ENCODE measurements around the gene CCT7. TPM values are rescaled to one million over a fixed set of nuclear protein-coding genes. Genes with fewer than 3 reads are reported as not detected.

CCT7 gene
- total and polyA plus RNA-seq, 10 of the 15 experiments (the other 5 are each of a cell fraction or from before 2014, with no cell fraction given), result 206 to 598 (median 486) TPM

GRCh38 chr2:73185965-73186364 lies 48.1 kb upstream of the CCT7 start:
- Histone ChIP-seq H3K9ac (ENCODE audit: control insufficient read depth, insufficient read depth, low read length) (no peak overlapping the region), H3K27me3 (replicated peaks in 1 of 2; ENCODE audit: control insufficient read depth in 2 of 2, insufficient read depth in 2 of 2, low read length in 1 of 2) (no peaks in the 10 kb centered on the region; a peak in 1 of 4 replicates), H3K4me2 (ENCODE audit: control insufficient read depth, insufficient read depth) (no peak overlapping the region), H3K27ac (ENCODE audit: control insufficient read depth, insufficient read depth) (no peak overlapping the region), H3K79me2 (ENCODE audit: control insufficient read depth, insufficient read depth, low read length) (no peaks in the 10 kb centered on the region), H3K4me3 (no peak overlapping the region), H4K20me1 (ENCODE audit: control insufficient read depth, insufficient read depth) (no peaks in the 10 kb centered on the region), H3K9me3 (replicated peaks; ENCODE audit: control insufficient read depth, insufficient read depth, low read length) (no peaks in the 10 kb centered on the region), H3K4me1 (ENCODE audit: control insufficient read depth, insufficient read depth, low read length) (no peaks in the 10 kb centered on the region), H2AFZ (ENCODE audit: control insufficient read depth, low read depth, low read length) (no peak overlapping the region), H3K36me3 (ENCODE audit: control insufficient read depth in 2 of 2, insufficient read depth in 2 of 2, low read length in 1 of 2) (no peaks in the 10 kb centered on the region)
- RAD21 ChIA-PET (ENCODE audit: unreplicated experiment), result interaction anchor here (1.3 kb wide), 1 partner anchor 9 kb away, joined by 3 read pairs; no protein-coding TSS in a partner anchor
- BruUV-seq (replicated peaks), result no TSS peak
- intact Hi-C loops (cut with micrococcal nuclease; ENCODE audit: unreplicated experiment), result no loop called here
- POLR2A ChIA-PET, result no interaction called here
- DNase-seq (ENCODE audit: low read depth, low spot score) (no peak), FAIRE-seq (no peak), ATAC-seq (no peak)
- SMC1A ChIA-PET (ENCODE audit: uncharacterized antibody, unreplicated experiment), result no interaction called here
- in situ Hi-C loops (cut with MboI), result no loop called here
- WGBS (ENCODE audit: insufficient coverage, insufficient replicate concordance, low lambda C conversion rate, missing lambda C conversion rate), result 16% methylated on average over 2 of the region's 2 CpGs
- CTCF ChIA-PET, result interaction anchor here (0.6 to 1.9 kb wide), 3 partner anchors 9 to 27 kb away, joined by 3 to 7 read pairs (median 3); no protein-coding TSS in a partner anchor
- TF ChIP-seq, protein P1, sequence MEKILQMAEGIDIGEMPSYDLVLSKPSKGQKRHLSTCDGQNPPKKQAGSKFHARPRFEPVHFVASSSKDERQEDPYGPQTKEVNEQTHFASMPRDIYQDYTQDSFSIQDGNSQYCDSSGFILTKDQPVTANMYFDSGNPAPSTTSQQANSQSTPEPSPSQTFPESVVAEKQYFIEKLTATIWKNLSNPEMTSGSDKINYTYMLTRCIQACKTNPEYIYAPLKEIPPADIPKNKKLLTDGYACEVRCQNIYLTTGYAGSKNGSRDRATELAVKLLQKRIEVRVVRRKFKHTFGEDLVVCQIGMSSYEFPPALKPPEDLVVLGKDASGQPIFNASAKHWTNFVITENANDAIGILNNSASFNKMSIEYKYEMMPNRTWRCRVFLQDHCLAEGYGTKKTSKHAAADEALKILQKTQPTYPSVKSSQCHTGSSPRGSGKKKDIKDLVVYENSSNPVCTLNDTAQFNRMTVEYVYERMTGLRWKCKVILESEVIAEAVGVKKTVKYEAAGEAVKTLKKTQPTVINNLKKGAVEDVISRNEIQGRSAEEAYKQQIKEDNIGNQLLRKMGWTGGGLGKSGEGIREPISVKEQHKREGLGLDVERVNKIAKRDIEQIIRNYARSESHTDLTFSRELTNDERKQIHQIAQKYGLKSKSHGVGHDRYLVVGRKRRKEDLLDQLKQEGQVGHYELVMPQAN (conservative IDR thresholded peaks at IDR 0.05), result no peak
- TF ChIP-seq POLR2AphosphoS5 (IDR thresholded peaks at IDR 0.05; ENCODE audit: low read length) (no peak), MTA2 (IDR thresholded peaks at IDR 0.05; ENCODE audit: low read depth) (no peak), RB1 (IDR thresholded peaks at IDR 0.05; ENCODE audit: borderline replicate concordance) (no peak), KLF5 (IDR thresholded peaks at IDR 0.05; ENCODE audit: partially characterized antibody) (no peak), RFX5 (IDR thresholded peaks at IDR 0.05; ENCODE audit: low read depth, low read length) (no peak), REST (IDR thresholded peaks at IDR 0.05; ENCODE audit: low read depth, low read length) (no peak), NFIC (IDR thresholded peaks at IDR 0.05; ENCODE audit: low read depth, low read length) (no peak), CBX5 (IDR thresholded peaks at IDR 0.05; ENCODE audit: low read depth) (no peak), TCF3 (IDR thresholded peaks at IDR 0.05; ENCODE audit: borderline replicate concordance, insufficient read depth, low read depth, low read length) (no peak), MXI1 (IDR thresholded peaks at IDR 0.05; ENCODE audit: low read depth, low read length) (no peak), ZBTB33 (IDR thresholded peaks at IDR 0.05) (no peak), NBN (IDR thresholded peaks at IDR 0.05) (no peak)
- TF ChIP-seq, protein P2, sequence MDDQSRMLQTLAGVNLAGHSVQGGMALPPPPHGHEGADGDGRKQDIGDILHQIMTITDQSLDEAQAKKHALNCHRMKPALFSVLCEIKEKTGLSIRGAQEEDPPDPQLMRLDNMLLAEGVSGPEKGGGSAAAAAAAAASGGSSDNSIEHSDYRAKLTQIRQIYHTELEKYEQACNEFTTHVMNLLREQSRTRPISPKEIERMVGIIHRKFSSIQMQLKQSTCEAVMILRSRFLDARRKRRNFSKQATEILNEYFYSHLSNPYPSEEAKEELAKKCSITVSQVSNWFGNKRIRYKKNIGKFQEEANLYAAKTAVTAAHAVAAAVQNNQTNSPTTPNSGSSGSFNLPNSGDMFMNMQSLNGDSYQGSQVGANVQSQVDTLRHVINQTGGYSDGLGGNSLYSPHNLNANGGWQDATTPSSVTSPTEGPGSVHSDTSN (IDR thresholded peaks at IDR 0.05; ENCODE audit: insufficient replicate concordance, low read depth, low read length), result no peak
- TF ChIP-seq, protein P3, sequence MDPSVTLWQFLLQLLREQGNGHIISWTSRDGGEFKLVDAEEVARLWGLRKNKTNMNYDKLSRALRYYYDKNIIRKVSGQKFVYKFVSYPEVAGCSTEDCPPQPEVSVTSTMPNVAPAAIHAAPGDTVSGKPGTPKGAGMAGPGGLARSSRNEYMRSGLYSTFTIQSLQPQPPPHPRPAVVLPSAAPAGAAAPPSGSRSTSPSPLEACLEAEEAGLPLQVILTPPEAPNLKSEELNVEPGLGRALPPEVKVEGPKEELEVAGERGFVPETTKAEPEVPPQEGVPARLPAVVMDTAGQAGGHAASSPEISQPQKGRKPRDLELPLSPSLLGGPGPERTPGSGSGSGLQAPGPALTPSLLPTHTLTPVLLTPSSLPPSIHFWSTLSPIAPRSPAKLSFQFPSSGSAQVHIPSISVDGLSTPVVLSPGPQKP (IDR thresholded peaks at IDR 0.05; ENCODE audit: low read depth, low read length), result no peak
